H1 (cell line): ENCODE measurements around the gene EXOSC7. TPM values are rescaled to one million over a fixed set of nuclear protein-coding genes. Genes with fewer than 3 reads are reported as not detected.

Experiments used
- BRCA1 ChIP-seq: IDR thresholded peaks from 2 replicates; pipeline ENCODE4 v1.6.1; 2012; ENCODE audit warnings: low read depth, low read length, improper control_type of control experiment
- CEBPB ChIP-seq: IDR thresholded peaks from 2 replicates; pipeline ENCODE4 v1.6.1; 2012; ENCODE audit warnings: low read depth, low read length
- RNF2 ChIP-seq: fragments of 200-900, 300-1000 bp; sonication (generic); IDR thresholded peaks from 2 replicates; pipeline ENCODE4 v1.7.1; 2016; ENCODE audit warnings: borderline replicate concordance, low read depth, mild to moderate bottlenecking, antibody characterized with exemption, low read length; ENCODE audit not compliant: poor library complexity, severe bottlenecking; ENCODE audit errors: missing control alignments
- polyA plus RNA-seq, 7 experiments: library from polyadenylated mRNA; depleted of rRNA in 3 of 7; stranded (reverse) in 5 of 7; unstranded in 2 of 7; fragments of >200 nt in 5 of 7; fragments of 200-250 nt in 2 of 7; gene quantifications; 1 replicate in 5 of 7; 2 replicates in 1 of 7; 4 replicates in 1 of 7; pipeline versions ENCODE4 v1.2.1 to v1.2.3, GENCODE V29; 2011 to 2013; ENCODE audit warnings: missing spikeins in 2 of 7, mixed read lengths in 2 of 7
- total RNA-seq: library from RNA; stranded (reverse); fragmentation: NEBNext Ultra II Directional; extraction: Animal tissue kit (Norgen Biotek cat#: 25700); gene quantifications from 2 replicates; pipeline ENCODE4 v1.2.1, GENCODE V29; 2021

Gene EXOSC7
- total and polyA plus RNA-seq, 2 of the 8 experiments (the other 6 are each of a cell fraction or from before 2014, with no cell fraction given), result 92.7 to 94.5 TPM

DNA sequence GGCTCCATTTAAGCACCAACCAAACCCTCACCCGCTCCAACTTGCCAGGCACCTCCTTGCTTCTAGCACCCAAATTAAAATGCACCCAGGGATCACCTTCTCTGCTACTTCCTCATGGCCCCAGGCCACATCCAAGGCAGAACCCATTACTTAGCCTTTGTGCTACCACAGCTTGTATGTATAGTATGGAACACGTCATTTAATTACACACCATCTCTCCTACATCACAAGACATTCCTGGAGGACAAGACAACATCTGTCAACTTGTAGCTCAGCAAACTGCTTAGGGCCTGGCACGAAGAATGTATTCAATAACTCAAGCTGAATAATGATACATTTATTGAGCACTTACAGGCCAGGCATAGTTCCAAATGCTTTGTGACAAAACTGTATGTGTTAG is 23.4 kb upstream of the EXOSC7 start (continued):
- TF ChIP-seq RNF2, result no peak
- no peak for TF ChIP-seq BRCA1
- TF ChIP-seq CEBPB, result no peak
